WTC11 (cell line): Measurements from ENCODE around the gene ITPKB.

Source experiments
- CREB1 ChIP-seq: sonication (generic); formaldehyde crosslinking; IDR thresholded peaks from 2 replicates; pipeline ENCODE4 v1.8.0; 2023; ENCODE audit warnings: mild to moderate bottlenecking, missing genetic modification reagents
- E2F1 ChIP-seq: sonication (generic); formaldehyde crosslinking; IDR thresholded peaks from 2 replicates; pipeline ENCODE4 v1.8.0; 2022; ENCODE audit warnings: mild to moderate bottlenecking, missing genetic modification reagents
- ETV6 ChIP-seq: sonication (generic); formaldehyde crosslinking; IDR thresholded peaks from 2 replicates; pipeline ENCODE4 v1.8.1; 2022; ENCODE audit warnings: mild to moderate bottlenecking, missing genetic modification reagents
- FOXP1 ChIP-seq: sonication (generic); formaldehyde crosslinking; IDR thresholded peaks from 2 replicates; pipeline ENCODE4 v1.8.0; 2022; ENCODE audit warnings: missing genetic modification reagents, mild to moderate bottlenecking, moderate library complexity, borderline replicate concordance
- JUN ChIP-seq: sonication (generic); formaldehyde crosslinking; IDR thresholded peaks from 2 replicates; pipeline ENCODE4 v1.8.0; 2023; ENCODE audit warnings: mild to moderate bottlenecking, missing genetic modification reagents
- NFE2L1 ChIP-seq: sonication (generic); formaldehyde crosslinking; IDR thresholded peaks from 2 replicates; pipeline ENCODE4 v1.8.1; 2023; ENCODE audit warnings: missing genetic modification reagents
- NFYB ChIP-seq: sonication (generic); formaldehyde crosslinking; conservative IDR thresholded peaks from 2 replicates; pipeline ENCODE4 v1.8.0; 2022; ENCODE audit warnings: low read depth, missing genetic modification reagents
- RELA ChIP-seq: sonication (generic); formaldehyde crosslinking; IDR thresholded peaks from 2 replicates; pipeline ENCODE4 v1.8.1; 2022; ENCODE audit warnings: missing genetic modification reagents, mild to moderate bottlenecking, borderline replicate concordance
- STAT6 ChIP-seq: sonication (generic); formaldehyde crosslinking; conservative IDR thresholded peaks from 2 replicates; pipeline ENCODE4 v1.8.1; 2023; ENCODE audit warnings: mild to moderate bottlenecking, low read depth, missing genetic modification reagents, moderate library complexity
- ZNF121 ChIP-seq: sonication (generic); formaldehyde crosslinking; IDR thresholded peaks from 2 replicates; pipeline ENCODE4 v1.8.0; 2023; ENCODE audit warnings: missing genetic modification reagents
- TF ChIP-seq, protein P1 (sequence below): sonication (generic); formaldehyde crosslinking; IDR thresholded peaks from 2 replicates; pipeline ENCODE4 v1.8.0; 2022; ENCODE audit warnings: mild to moderate bottlenecking, missing genetic modification reagents
- TF ChIP-seq, protein P2 (sequence below): fragments of 200-600 bp; IDR thresholded peaks from 2 replicates; pipeline ENCODE4 v1.8.0; 2022; ENCODE audit warnings: antibody characterized with exemption

- no peak for TF ChIP-seq ZNF121
- TF ChIP-seq CREB1 (CRISPR knock-in tag), result no peak
- no peak for TF ChIP-seq NFYB (CRISPR knock-in tag)
- TF ChIP-seq, protein P1, sequence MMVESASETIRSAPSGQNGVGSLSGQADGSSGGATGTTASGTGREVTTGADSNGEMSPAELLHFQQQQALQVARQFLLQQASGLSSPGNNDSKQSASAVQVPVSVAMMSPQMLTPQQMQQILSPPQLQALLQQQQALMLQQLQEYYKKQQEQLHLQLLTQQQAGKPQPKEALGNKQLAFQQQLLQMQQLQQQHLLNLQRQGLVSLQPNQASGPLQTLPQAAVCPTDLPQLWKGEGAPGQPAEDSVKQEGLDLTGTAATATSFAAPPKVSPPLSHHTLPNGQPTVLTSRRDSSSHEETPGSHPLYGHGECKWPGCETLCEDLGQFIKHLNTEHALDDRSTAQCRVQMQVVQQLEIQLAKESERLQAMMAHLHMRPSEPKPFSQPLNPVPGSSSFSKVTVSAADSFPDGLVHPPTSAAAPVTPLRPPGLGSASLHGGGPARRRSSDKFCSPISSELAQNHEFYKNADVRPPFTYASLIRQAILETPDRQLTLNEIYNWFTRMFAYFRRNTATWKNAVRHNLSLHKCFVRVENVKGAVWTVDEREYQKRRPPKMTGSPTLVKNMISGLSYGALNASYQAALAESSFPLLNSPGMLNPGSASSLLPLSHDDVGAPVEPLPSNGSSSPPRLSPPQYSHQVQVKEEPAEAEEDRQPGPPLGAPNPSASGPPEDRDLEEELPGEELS, result no peak
- TF ChIP-seq, protein P2, sequence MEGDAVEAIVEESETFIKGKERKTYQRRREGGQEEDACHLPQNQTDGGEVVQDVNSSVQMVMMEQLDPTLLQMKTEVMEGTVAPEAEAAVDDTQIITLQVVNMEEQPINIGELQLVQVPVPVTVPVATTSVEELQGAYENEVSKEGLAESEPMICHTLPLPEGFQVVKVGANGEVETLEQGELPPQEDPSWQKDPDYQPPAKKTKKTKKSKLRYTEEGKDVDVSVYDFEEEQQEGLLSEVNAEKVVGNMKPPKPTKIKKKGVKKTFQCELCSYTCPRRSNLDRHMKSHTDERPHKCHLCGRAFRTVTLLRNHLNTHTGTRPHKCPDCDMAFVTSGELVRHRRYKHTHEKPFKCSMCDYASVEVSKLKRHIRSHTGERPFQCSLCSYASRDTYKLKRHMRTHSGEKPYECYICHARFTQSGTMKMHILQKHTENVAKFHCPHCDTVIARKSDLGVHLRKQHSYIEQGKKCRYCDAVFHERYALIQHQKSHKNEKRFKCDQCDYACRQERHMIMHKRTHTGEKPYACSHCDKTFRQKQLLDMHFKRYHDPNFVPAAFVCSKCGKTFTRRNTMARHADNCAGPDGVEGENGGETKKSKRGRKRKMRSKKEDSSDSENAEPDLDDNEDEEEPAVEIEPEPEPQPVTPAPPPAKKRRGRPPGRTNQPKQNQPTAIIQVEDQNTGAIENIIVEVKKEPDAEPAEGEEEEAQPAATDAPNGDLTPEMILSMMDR, result no peak
- no peak for TF ChIP-seq NFE2L1
- no peak for TF ChIP-seq ETV6 (CRISPR knock-in tag)
- no peak for TF ChIP-seq E2F1 (CRISPR knock-in tag)
- TF ChIP-seq JUN (CRISPR knock-in tag), result no peak
- no peak for TF ChIP-seq STAT6 (CRISPR knock-in tag)
- no peak for TF ChIP-seq FOXP1 (CRISPR knock-in tag)
- no peak for TF ChIP-seq RELA
Observed at GRCh38 chr1:226654046-226654667, 84.9 kb downstream of the ITPKB start.
